VCaP (cell line): ENCODE measurements around the gene PDCD6IP.

ENCODE experiments used
- H3K27ac ChIP-seq: fragments of 450-650 bp; 2 replicates; pipeline ENCODE4 v1.5.1; 2017
- CTCF ChIP-seq: fragments of 450-650 bp; conservative IDR thresholded peaks from 2 replicates; pipeline ENCODE4 v1.5.1; 2017; ENCODE audit warnings: mild to moderate bottlenecking, moderate library complexity

The PDCD6IP gene

GRCh38 chr3:33885496-33885895 lies 87.1 kb downstream of the PDCD6IP start:
- H3K27ac ChIP-seq, result no peak overlapping the region
- no peak for TF ChIP-seq CTCF

GRCh38 chr3:33886015-33886414 lies 87.6 kb downstream of the PDCD6IP start:
- no peak for TF ChIP-seq CTCF
- H3K27ac ChIP-seq, result no peak overlapping the region

- no peak overlapping the region for H3K27ac ChIP-seq
- TF ChIP-seq CTCF, result no peak
These were observed 89.0 kb downstream of the PDCD6IP start for GRCh38 chr3:33887478-33887877.

- TF ChIP-seq CTCF, result no peak
- H3K27ac ChIP-seq, result no peak overlapping the region
These were observed 91.1 kb downstream of the PDCD6IP start for GRCh38 chr3:33889394-33890039.

GRCh38 chr3:33892655-33893054 lies 94.2 kb downstream of the PDCD6IP start:
- no peak overlapping the region for H3K27ac ChIP-seq
- no peak for TF ChIP-seq CTCF

GRCh38 chr3:33895658-33896057 lies 97.2 kb downstream of the PDCD6IP start:
- H3K27ac ChIP-seq, result no peak overlapping the region
- TF ChIP-seq CTCF, result no peak

- H3K27ac ChIP-seq, result no peak overlapping the region
- TF ChIP-seq CTCF, result no peak
These were observed 98.9 kb downstream of the PDCD6IP start for GRCh38 chr3:33897306-33897705.
